ENCODE data around the gene GAREM1. TPM values are rescaled to one million over a fixed set of nuclear protein-coding genes. Genes with fewer than 3 reads are reported as not detected.

GAREM1 gene
- total and polyA plus RNA-seq, 2 of the 8 experiments (the other 6 are each of a cell fraction or from before 2014, with no cell fraction given), result 3.6 to 9.2 TPM

DNA sequence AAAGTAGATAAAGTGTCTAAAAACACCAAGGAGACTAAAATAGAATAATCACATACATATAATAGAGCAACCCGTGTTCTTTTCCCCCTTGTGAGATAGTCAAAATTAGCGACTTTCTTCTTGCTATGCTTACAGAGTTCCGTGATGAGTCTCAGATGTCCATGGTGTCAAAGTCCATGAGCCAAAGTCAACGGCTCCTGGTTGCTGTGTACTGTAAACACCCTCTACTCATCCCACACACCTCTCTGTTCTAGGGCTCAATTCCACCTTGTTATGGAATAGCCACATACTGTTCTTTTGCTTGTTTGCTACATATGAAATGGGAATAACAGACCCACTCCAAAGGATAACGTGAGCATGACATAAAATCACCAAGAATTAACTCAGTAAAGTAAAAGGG, 52.5 kb downstream of the GAREM1 start:
- H4K5ac ChIP-seq (ENCODE audit: insufficient read length, low read depth, low read length), result no peak overlapping the region
- H3K4me3 ChIP-seq (ENCODE audit: extremely low read depth in 1 of 4, insufficient read depth in 2 of 4, low read depth in 3 of 4, low read length in 4 of 4), result no peak overlapping the region
- no peak overlapping the region for H2BK15ac ChIP-seq (ENCODE audit: low read length)
- H3K18ac ChIP-seq (ENCODE audit: extremely low read depth, low read length), result no peak overlapping the region
- H2BK5ac ChIP-seq (ENCODE audit: low read depth, low read length), result no peak overlapping the region
- 90% methylated on average over 5 of the region's 5 CpGs; no CpG with 5 or more reads in 1 of the 2 experiments for WGBS, 2 experiments (ENCODE audit: extremely low coverage in 1 of 2, insufficient coverage in 1 of 2, insufficient read length in 1 of 2, insufficient replicate concordance in 2 of 2, low coverage in 1 of 2, low lambda C conversion rate in 2 of 2, missing lambda C conversion rate in 1 of 2)
- no peaks in the 10 kb centered on the region for H3K4me1 ChIP-seq (replicated peaks in 1 of 4; ENCODE audit: control insufficient read depth in 3 of 4, insufficient read depth in 4 of 4, low read length in 3 of 4)
- H2BK20ac ChIP-seq (ENCODE audit: low read length), result no peak overlapping the region
- H4K20me1 ChIP-seq (replicated peaks in 1 of 2; ENCODE audit: control insufficient read depth in 1 of 2, insufficient read depth in 2 of 2, low read length in 2 of 2), result no peaks in the 10 kb centered on the region
- H3K27me3 ChIP-seq (replicated peaks in 1 of 4; ENCODE audit: control insufficient read depth in 3 of 4, extremely low read depth in 1 of 4, insufficient read depth in 3 of 4, low read length in 3 of 4), result no peaks in the 10 kb centered on the region
- no peak overlapping the region for H3K56ac ChIP-seq (replicated peaks; ENCODE audit: insufficient read length, low read depth, low read length)
- H3K9ac ChIP-seq (replicated peaks in 1 of 4; ENCODE audit: extremely low read depth in 1 of 4, low read depth in 3 of 4, low read length in 3 of 4), result no peak overlapping the region
- no peak overlapping the region for H2BK120ac ChIP-seq (replicated peaks; ENCODE audit: low read depth, low read length)
- no peak overlapping the region for H3K14ac ChIP-seq (ENCODE audit: insufficient read length)
- no peaks in the 10 kb centered on the region; the same call in 1 of the 2 replicates for H3K23me2 ChIP-seq (ENCODE audit: low read depth, low read length)
- H2AK5ac ChIP-seq (ENCODE audit: low read depth, low read length), result no peak overlapping the region
- ChIA-PET POLR2A (ENCODE audit: partially characterized antibody) (no interaction called here), CTCF (ENCODE audit: partially characterized antibody) (no interaction called here)
- DNase-seq (ENCODE audit: low read depth in 1 of 2, low spot score in 2 of 2), result no peak
- H3K79me2 ChIP-seq (ENCODE audit: control insufficient read depth in 1 of 2, insufficient read depth in 2 of 2, low read length in 2 of 2), result no peaks in the 10 kb centered on the region
- no peak overlapping the region for H3K27ac ChIP-seq (ENCODE audit: low read depth, low read length)
- no peaks in the 10 kb centered on the region for H3K36me3 ChIP-seq (ENCODE audit: control insufficient read depth in 2 of 4, insufficient read depth in 4 of 4, low read length in 3 of 4)
- no peak overlapping the region for H3K4me2 ChIP-seq (ENCODE audit: insufficient read depth in 1 of 2, low read depth in 2 of 2, low read length in 2 of 2)
- no peaks in the 10 kb centered on the region for H3K9me3 ChIP-seq (ENCODE audit: insufficient read depth in 2 of 2, low read depth in 1 of 2, low read length in 1 of 2)
- no peak overlapping the region for H3K4ac ChIP-seq (replicated peaks; ENCODE audit: insufficient read length, low read depth, low read length)
- H3K23ac ChIP-seq (ENCODE audit: insufficient read length), result no peak overlapping the region
- no peaks in the 10 kb centered on the region for H3K79me1 ChIP-seq (ENCODE audit: low read depth, low read length)
- no peak for FAIRE-seq
- H4K91ac ChIP-seq (replicated peaks; ENCODE audit: insufficient read length, low read length), result no peak overlapping the region
- no peak overlapping the region for H2BK12ac ChIP-seq (ENCODE audit: low read depth, low read length)
- H2AFZ ChIP-seq (ENCODE audit: low read length), result no peak overlapping the region
- no peak overlapping the region for H4K8ac ChIP-seq (ENCODE audit: extremely low read depth, insufficient read depth, low read length)
- no peak for TF ChIP-seq TAF7 (optimal IDR thresholded peaks at IDR 0.05; ENCODE audit: borderline replicate concordance, low read depth, low read length)
- TF ChIP-seq EP300 (IDR thresholded peaks at IDR 0.05; ENCODE audit: borderline replicate concordance in 1 of 2, low read depth in 2 of 2, low read length in 2 of 2), result no peak
- no peak for TF ChIP-seq SP2 (IDR thresholded peaks at IDR 0.05; ENCODE audit: low read length)
- TF ChIP-seq NRF1 (IDR thresholded peaks at IDR 0.05; ENCODE audit: low read depth, low read length), result no peak
- no peak for TF ChIP-seq CBX8 (IDR thresholded peaks at IDR 0.05; ENCODE audit: borderline replicate concordance, low read depth, low read length)
- no peak for TF ChIP-seq POU5F1 (IDR thresholded peaks at IDR 0.05; ENCODE audit: low read depth, low read length)
- TF ChIP-seq SAP30 (IDR thresholded peaks at IDR 0.05; ENCODE audit: insufficient read depth, insufficient replicate concordance, low read length), result no peak
- no peak for TF ChIP-seq RNF2 (IDR thresholded peaks at IDR 0.05; ENCODE audit: borderline replicate concordance, low read depth, low read length, missing control alignments, poor library complexity, severe bottlenecking)
- TF ChIP-seq TEAD4 (IDR thresholded peaks at IDR 0.05; ENCODE audit: low read depth, low read length), result no peak
- no peak for TF ChIP-seq SIN3A (conservative IDR thresholded peaks at IDR 0.05 in 1 of 2, IDR thresholded peaks at IDR 0.05 in 1 of 2; ENCODE audit: low read depth in 1 of 2, low read length in 2 of 2)
- TF ChIP-seq KDM4A (IDR thresholded peaks at IDR 0.05; ENCODE audit: low read depth, low read length, severe bottlenecking), result no peak
- no peak for TF ChIP-seq RFX5 (IDR thresholded peaks at IDR 0.05; ENCODE audit: borderline replicate concordance, low read depth, low read length)
- TF ChIP-seq SIRT6 (IDR thresholded peaks at IDR 0.05; ENCODE audit: low read length), result no peak

All from H1 (cell line).